HG03066 (cell line): Measurements from ENCODE around the gene RBFOX1.
"Not testable (repeated sequence)": the region's sequence is repeated elsewhere in the genome, so short reads cannot be mapped to it uniquely, and the experiment has no call there.

Experiments used
- ATAC-seq: cut with Tn5 transposase; IDR thresholded peaks from one replicate; pipeline ENCODE4 v1.9.1; 2021; ENCODE audit warnings: low read depth; ENCODE audit not compliant: unreplicated experiment

The RBFOX1 gene

DNA sequence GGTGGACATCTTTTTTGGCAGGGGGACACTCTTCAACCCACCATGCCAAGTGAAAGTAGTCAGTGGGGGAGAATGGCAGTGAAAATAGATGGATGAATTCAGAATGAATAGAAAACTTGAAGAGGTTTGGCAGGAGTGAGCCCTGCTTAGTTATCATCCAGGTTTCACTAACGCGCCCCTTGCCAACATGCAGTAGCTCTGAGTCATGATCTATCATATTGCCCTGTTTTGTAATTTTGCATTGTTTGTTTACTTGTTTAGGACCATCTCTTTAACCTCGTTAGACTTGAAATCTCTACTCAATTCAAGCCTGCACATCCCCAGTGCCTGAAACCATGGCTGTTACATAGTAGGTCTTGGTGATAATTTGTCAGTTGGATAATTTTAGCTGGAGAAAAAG, 116.7 kb downstream of the RBFOX1 start:
- no peak for ATAC-seq

- no peak for ATAC-seq
Measured at GRCh38 chr16:7449808-7450207, 117.2 kb downstream of the RBFOX1 start.

- ATAC-seq = no peak
Measured at GRCh38 chr16:7450440-7450839, 117.8 kb downstream of the RBFOX1 start.

- ATAC-seq = no peak
Measured at GRCh38 chr16:7452090-7452489, 119.4 kb downstream of the RBFOX1 start.

GRCh38 chr16:7456211-7456610, 123.6 kb downstream of the RBFOX1 start:
- ATAC-seq = no peak

DNA sequence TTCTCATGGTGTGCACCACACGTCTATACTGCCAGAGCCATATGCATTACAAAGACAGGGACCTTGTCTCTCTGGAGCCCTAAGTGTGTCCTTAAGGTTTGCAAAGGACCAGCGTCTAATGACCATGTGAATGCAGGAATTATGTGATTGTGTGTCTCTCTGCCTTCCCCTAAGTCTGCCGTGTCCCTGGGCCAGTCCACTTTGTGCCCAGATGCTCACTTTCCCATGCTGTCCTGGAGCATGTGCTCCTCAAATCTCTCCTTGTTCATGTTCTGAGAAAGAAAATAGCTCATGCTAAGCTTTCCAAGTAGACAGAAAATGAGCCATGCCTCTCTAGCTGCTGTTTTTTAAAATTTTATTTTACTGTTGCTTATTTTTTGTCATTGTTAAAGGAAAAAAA, 125.5 kb downstream of the RBFOX1 start:
- ATAC-seq = no peak

- ATAC-seq = no peak
Measured at GRCh38 chr16:7470344-7470743, 137.7 kb downstream of the RBFOX1 start.

DNA sequence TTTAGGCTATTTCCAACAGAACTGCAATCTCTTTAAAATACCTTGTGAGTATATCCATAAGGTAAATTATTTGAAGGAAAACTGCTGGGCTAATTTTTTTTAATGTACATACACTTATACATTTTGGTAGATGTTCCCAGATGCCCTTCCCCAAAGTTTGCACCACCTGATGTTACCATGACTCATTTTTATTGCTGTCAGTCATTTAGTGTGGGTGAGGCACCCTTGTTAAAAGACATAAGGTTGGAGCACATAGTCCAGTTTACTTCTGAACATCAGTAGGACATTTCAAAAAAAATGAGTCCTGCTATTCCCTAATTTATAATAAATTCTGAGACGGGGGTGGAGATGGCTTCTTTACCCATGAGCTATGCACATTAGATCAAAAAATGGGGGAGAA, 138.6 kb downstream of the RBFOX1 start:
- ATAC-seq = no peak

DNA sequence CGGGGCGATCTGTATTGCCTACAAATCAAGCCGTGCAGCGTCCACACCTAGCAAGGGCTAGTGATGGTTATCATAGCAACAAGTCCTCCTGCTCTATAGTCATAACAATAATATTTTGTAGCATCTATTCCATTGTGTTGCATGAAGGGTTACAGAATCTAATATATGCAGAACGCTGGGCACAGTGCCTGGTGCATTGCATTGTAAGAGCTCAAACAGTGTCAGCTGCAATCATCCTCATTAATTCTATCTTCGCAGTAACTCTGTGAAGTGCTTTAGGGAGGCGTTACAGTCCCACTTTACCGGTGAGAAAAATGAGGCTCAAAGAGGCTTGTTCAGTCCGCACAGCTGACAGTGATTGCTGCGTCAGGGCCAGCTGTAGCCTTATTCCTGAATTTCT, 149.4 kb downstream of the RBFOX1 start:
- no peak for ATAC-seq

- ATAC-seq = no peak
Measured at GRCh38 chr16:7482596-7483290, 150.1 kb downstream of the RBFOX1 start.

- ATAC-seq = no peak
Measured at GRCh38 chr16:7487574-7488323, 155.1 kb downstream of the RBFOX1 start.

DNA sequence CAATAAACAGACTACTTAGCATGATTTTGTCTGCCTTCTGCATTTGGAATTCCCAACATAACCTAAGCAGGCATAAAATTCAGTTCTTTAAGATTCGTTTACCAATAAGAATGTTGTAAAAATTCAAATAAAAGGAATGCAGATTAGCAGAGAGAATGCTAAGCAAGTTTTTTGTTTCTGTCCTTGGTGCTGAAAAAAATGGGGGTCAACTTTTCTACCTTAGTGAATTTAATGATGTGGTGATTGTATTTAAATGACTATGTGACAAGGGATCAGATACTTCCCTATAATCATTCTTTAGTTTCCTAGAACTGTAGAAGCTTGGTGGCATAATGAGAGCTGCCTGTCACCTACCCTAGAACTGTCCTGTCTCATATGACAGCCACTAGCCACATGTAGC, 159.5 kb downstream of the RBFOX1 start:
- ATAC-seq = no peak

DNA sequence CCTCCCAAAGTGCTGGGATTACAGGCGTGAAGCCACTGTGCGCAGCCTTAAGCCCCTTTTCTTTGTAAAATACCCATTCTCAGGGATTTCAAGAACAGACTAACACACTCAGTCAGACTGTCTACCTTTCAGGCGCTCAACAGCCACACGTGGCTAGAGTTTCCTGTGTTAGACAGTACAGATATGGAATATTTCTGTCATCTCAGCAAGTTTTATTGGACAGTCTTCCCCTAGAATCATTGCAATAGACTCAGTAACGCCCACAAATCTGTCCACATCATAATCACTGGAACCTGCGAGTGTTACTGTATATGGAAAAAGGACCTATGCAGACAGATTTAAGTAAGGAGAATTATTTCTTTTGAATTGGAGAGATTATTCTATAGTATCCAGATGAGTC, 160.5 kb downstream of the RBFOX1 start:
- no peak for ATAC-seq

GRCh38 chr16:7497691-7498090, 165.0 kb downstream of the RBFOX1 start:
- no peak for ATAC-seq

DNA sequence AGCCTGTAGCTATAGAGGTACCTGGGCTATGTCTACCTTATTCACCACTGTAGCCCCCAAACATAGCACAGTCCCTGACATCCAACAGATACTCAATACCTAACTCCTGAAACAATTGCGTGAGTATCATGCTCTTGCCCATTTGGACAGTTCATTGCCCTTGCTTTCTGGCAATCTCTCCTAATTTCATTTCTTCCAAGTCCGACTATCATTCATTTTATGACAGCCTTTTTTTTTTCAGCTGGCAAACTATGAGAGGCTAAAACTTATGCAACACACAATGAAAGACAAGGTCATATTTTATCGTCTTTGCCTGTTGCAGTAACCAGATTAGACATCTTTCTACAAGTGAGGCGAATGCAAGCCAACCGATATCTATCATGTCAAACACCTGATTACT, 169.2 kb downstream of the RBFOX1 start:
- ATAC-seq = no peak

GRCh38 chr16:7502591-7503157, 170.0 kb downstream of the RBFOX1 start:
- ATAC-seq = not testable (repeated sequence)

- ATAC-seq = no peak
Measured at GRCh38 chr16:7503666-7504065, 171.0 kb downstream of the RBFOX1 start.

DNA sequence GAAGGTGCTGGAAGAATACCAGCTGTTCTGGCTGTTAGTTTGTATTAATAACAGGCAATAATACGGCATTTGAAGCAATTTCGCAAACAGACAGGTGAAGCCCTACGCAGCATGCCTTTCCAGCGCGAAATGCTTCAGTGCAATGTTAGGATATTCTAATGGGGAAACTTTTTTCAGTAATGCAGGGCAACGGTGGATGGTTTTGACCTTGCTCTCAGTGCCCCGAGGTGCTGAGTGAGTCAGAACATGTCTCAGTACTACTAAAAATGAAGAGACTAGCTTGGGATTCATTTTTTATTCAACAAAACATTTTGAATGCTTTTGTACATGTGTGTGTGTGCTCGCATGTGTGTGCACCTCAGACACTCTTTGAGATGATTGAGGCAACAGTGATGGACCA, 172.2 kb downstream of the RBFOX1 start:
- no peak for ATAC-seq

DNA sequence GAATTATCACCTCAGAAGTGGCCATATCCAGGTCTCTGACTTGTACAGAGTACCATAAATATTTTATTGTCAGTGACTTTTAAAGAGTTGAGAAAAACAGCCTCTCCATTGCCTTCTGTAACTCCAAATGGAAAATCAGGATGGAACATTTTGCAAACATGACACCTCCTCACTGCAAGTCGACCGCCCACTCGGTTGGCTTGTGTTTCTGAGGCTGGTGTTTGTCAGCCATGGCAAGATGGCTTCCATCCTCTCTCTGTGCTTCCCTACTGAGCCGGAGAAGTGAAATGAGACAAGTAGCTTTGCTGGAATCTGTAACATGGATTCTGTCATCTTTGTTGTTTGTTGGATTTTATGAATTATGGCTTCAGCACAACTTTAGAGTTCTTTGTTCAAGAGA, 172.8 kb downstream of the RBFOX1 start:
- ATAC-seq = no peak

DNA sequence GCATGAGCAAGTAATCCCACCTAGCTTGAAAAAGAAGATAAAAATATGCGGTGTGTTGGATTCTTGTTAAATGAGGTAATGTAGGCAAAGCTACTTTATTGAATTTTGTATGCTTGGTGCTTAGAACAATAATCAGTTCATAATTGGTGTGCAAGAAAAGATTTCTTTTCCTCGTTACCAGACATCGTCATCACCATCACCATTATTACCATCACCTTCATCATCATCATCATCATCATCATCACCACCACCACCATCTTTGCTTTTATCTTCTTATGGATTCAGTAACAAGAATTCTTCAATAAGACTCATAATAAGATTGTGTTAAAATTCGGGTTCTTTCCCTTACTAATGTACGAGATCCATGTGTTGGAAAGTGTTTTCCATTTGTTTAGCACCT, 173.7 kb downstream of the RBFOX1 start:
- no peak for ATAC-seq

DNA sequence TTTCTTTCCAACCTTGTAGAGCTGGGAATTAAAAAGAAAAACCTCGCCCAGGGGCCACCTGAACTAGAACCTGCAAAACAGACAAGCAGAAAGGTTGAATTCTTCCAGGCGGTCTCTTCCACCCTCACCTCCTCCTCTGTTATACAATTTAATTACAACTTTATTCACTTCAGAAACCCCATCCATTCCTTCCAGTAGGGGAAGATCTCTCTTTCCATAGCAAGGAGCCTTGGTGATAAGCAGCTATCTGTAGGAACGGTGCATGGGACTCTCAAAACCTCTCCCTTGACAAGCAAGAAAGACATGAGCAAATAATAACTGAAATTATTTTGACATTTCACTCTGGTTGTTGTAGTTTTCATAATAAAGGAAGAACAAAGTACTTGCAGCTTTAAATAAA, 176.0 kb downstream of the RBFOX1 start:
- no peak for ATAC-seq
